Muscle of leg (tissue), 11 donors: ENCODE data around the gene ZNF319. TPM values are rescaled to one million over a fixed set of nuclear protein-coding genes. Genes with fewer than 3 reads are reported as not detected.

ENCODE experiments used
- DNase-seq: peaks from one replicate; pipeline ENCODE4 v3.0.0; 2013
- H3K27ac ChIP-seq: one replicate; pipeline ENCODE4 v1.5.1; 2013; ENCODE audit warnings: mild to moderate bottlenecking, low read length, control low read depth
- H3K27me3 ChIP-seq: one replicate; pipeline ENCODE4 v1.6.1; 2013; ENCODE audit warnings: low read length; ENCODE audit not compliant: control insufficient read depth, insufficient read depth
- H3K36me3 ChIP-seq: one replicate; pipeline ENCODE4 v1.6.1; 2013; ENCODE audit warnings: low read length; ENCODE audit not compliant: control insufficient read depth, insufficient read depth
- H3K4me1 ChIP-seq: one replicate; pipeline ENCODE4 v1.6.1; 2013; ENCODE audit warnings: low read length; ENCODE audit not compliant: control insufficient read depth, insufficient read depth
- H3K4me3 ChIP-seq: one replicate; pipeline ENCODE4 v1.5.1; 2013; ENCODE audit warnings: low read length, control low read depth
- H3K9me3 ChIP-seq: replicated peaks from 2 replicates; pipeline ENCODE4 v1.6.1; 2013; ENCODE audit warnings: low read depth, low read length; ENCODE audit not compliant: control insufficient read depth
- WGBS: methylation state at CpG from one replicate; pipeline ENCODE4 v1.1.5; 2013; ENCODE audit warnings: missing lambda C conversion rate; ENCODE audit not compliant: insufficient coverage; 5-methylcytosine and 5-hydroxymethylcytosine counted together
- polyA plus RNA-seq, 8 donors: library from polyadenylated mRNA; unstranded; fragments of 120-200 nt; gene quantifications; one replicate each; pipeline versions ENCODE4 v1.2.1 to v1.2.3, GENCODE V29; 2013; ENCODE audit warnings: inconsistent platforms in 1 of 8, low replicate concordance in 1 of 8; ENCODE audit not compliant: insufficient read length in 8 of 8, insufficient read depth in 1 of 8
- total RNA-seq: library from RNA; stranded (reverse); fragments of 120-200 nt; gene quantifications from one replicate; pipeline ENCODE4 v1.2.4, GENCODE V29; 2013

ZNF319 gene
- total and polyA plus RNA-seq, 9 donors: 2.2 to 8.9 (median 7.6) TPM

- H3K4me1 ChIP-seq: no peaks in the 10 kb centered on the region
- 100% methylated on average over 2 of the region's 5 CpGs for WGBS
- no peak for DNase-seq
These were observed 52.4 kb downstream of the ZNF319 start for GRCh38 chr16:57948027-57948426.

GRCh38 chr16:57947261-57947660, 53.2 kb downstream of the ZNF319 start:
- Histone ChIP-seq H3K27me3 (peaks cover 4% of the 10 kb centered on the region), H3K4me1 (no peaks in the 10 kb centered on the region), H3K9me3 (no peaks in the 10 kb centered on the region), H3K4me3 (no peak overlapping the region), H3K36me3 (no peaks in the 10 kb centered on the region), H3K27ac (no peak overlapping the region)
- DNase-seq: no peak
- WGBS: 88% methylated on average over 2 of the region's 2 CpGs

More at GRCh38 chr16:57948027-57948426, 52.4 kb downstream of the ZNF319 start:
- Histone ChIP-seq H3K9me3 (no peaks in the 10 kb centered on the region), H3K27me3 (peaks cover 4% of the 10 kb centered on the region), H3K27ac (no peak overlapping the region), H3K36me3 (no peaks in the 10 kb centered on the region), H3K4me3 (no peak overlapping the region)

GRCh38 chr16:57946181-57946801, 54.2 kb downstream of the ZNF319 start:
- H3K27me3 ChIP-seq: peaks cover 4% of the 10 kb centered on the region
- H3K36me3 ChIP-seq: no peaks in the 10 kb centered on the region
- no peak overlapping the region for H3K4me3 ChIP-seq

GRCh38 chr16:57945740-57946138, 54.7 kb downstream of the ZNF319 start:
- Histone ChIP-seq H3K4me1 (no peaks in the 10 kb centered on the region), H3K27me3 (peaks cover 4% of the 10 kb centered on the region), H3K4me3 (no peak overlapping the region), H3K36me3 (no peaks in the 10 kb centered on the region), H3K9me3 (no peaks in the 10 kb centered on the region), H3K27ac (no peak overlapping the region)
- DNase-seq: no peak
- 33% methylated on average over 3 of the region's 7 CpGs for WGBS

More at GRCh38 chr16:57946181-57946801, 54.2 kb downstream of the ZNF319 start:
- no peak for DNase-seq
- 43% methylated on average over 11 of the region's 13 CpGs for WGBS
- no peak overlapping the region for H3K27ac ChIP-seq
- no peaks in the 10 kb centered on the region for H3K9me3 ChIP-seq
- H3K4me1 ChIP-seq: no peaks in the 10 kb centered on the region

GRCh38 chr16:57944970-57945739, 55.3 kb downstream of the ZNF319 start:
- Histone ChIP-seq H3K27me3 (peaks cover 6% of the 10 kb centered on the region), H3K4me3 (no peak overlapping the region), H3K36me3 (no peaks in the 10 kb centered on the region), H3K27ac (no peak overlapping the region), H3K9me3 (no peaks in the 10 kb centered on the region), H3K4me1 (no peaks in the 10 kb centered on the region)
- no peak for DNase-seq
- WGBS: 47% methylated on average over 7 of the region's 9 CpGs

Other genes starting within 250 kb of the ZNF319 start
- 13.8 TPM for gene KIFC3, start 198.2 kb downstream of the ZNF319 start, total RNA-seq
- 10 to 100 TPM; 15.1 to 34.6 (median 23.1) TPM for gene KIFC3, start 198.2 kb downstream of the ZNF319 start, polyA plus RNA-seq
- 0.04 TPM for gene CNGB1, start 29.5 kb downstream of the ZNF319 start, total RNA-seq
- 1 to 10 TPM in 1 of 8 donors, under 1 TPM in 4, not detected in 3; 0.03 to 1.6 (median 0.11) TPM for gene CNGB1, start 29.5 kb downstream of the ZNF319 start, polyA plus RNA-seq
- 5.0 TPM for gene USB1, start 735 bp upstream of the ZNF319 start, total RNA-seq
- gene USB1, start 735 bp upstream of the ZNF319 start, polyA plus RNA-seq: 10 to 100 TPM; 12.8 to 18.8 (median 15.5) TPM
- 15.0 TPM for gene MMP15, start 25.1 kb upstream of the ZNF319 start, total RNA-seq
- gene MMP15, start 25.1 kb upstream of the ZNF319 start, polyA plus RNA-seq: 10 to 100 TPM; 21.9 to 37.1 (median 31.5) TPM
- gene CFAP20, start 128.7 kb upstream of the ZNF319 start, total RNA-seq: 50.0 TPM
- gene CFAP20, start 128.7 kb upstream of the ZNF319 start, polyA plus RNA-seq: 10 to 100 TPM; 47.1 to 58.8 (median 56.4) TPM
- gene CSNK2A2, start 197.4 kb upstream of the ZNF319 start, total RNA-seq: 35.6 TPM
- 10 to 100 TPM; 73.4 to 95.4 (median 85.0) TPM for gene CSNK2A2, start 197.4 kb upstream of the ZNF319 start, polyA plus RNA-seq